Stomach (tissue), 9 donors: ENCODE results near the gene IQCH. TPM values are rescaled to one million over a fixed set of nuclear protein-coding genes. Genes with fewer than 3 reads are reported as not detected.

Experiments
- DNase-seq, 2 donors: peaks; one replicate each; pipeline versions ENCODE4 v3.0.0 to v3.0.0-alpha.2; 2013 to 2019
- H3K27ac ChIP-seq, 5 donors: fragments of 200-600 bp in 4 of 5; sonication (generic) in 4 of 5; one replicate each; pipeline ENCODE4 v1.5.1; 2013 to 2019; ENCODE audit warnings: mild to moderate bottlenecking in 1 of 5, moderate library complexity in 1 of 5
- H3K27me3 ChIP-seq, 3 donors: fragments of 200-600 bp; sonication (generic); one replicate each; pipeline ENCODE4 v1.5.1; 2017 to 2019; ENCODE audit warnings: mixed run types in 1 of 3
- H3K36me3 ChIP-seq, 4 donors: fragments of 200-600 bp; sonication (generic); 1 replicate in 3 of 4; 2 replicates in 1 of 4; pipeline ENCODE4 v1.5.1; 2016 to 2019
- H3K4me1 ChIP-seq, 4 donors: fragments of 200-600 bp; sonication (generic); one replicate each; pipeline ENCODE4 v1.5.1; 2016 to 2019
- H3K4me3 ChIP-seq, 4 donors: fragments of 200-600 bp; sonication (generic) in 3 of 4; one replicate each; pipeline ENCODE4 v1.5.1; 2016 to 2019; ENCODE audit warnings: mild to moderate bottlenecking in 1 of 4
- H3K9me3 ChIP-seq, 4 donors: fragments of 200-600 bp; sonication (generic); one replicate each; pipeline ENCODE4 v1.5.1; 2016 to 2019
- CTCF ChIP-seq, 7 experiments: fragments of 450-650 bp in 4 of 7; fragments of 200-600 bp in 3 of 7; sonication (generic) in 3 of 7; IDR thresholded peaks; one replicate each; pipeline ENCODE4 v1.5.1; 2016 to 2019; ENCODE audit warnings: antibody characterized with exemption in 7 of 7, control low read depth in 2 of 7, mild to moderate bottlenecking in 1 of 7
- EP300 ChIP-seq: sonication (generic); formaldehyde crosslinking; IDR thresholded peaks from one replicate; pipeline ENCODE4 v1.6.1; 2017; ENCODE audit warnings: antibody characterized with exemption
- POLR2A ChIP-seq, 4 donors: fragments of 450-650 bp; IDR thresholded peaks; one replicate each; pipeline ENCODE4 v1.6.1; 2016; ENCODE audit warnings: antibody characterized with exemption in 4 of 4, control low read depth in 2 of 4, mild to moderate bottlenecking in 1 of 4, moderate library complexity in 1 of 4
- POLR2AphosphoS5 ChIP-seq, 3 donors: sonication (generic); formaldehyde crosslinking; IDR thresholded peaks; one replicate each; pipeline ENCODE4 v1.6.1; 2016; ENCODE audit warnings: antibody characterized with exemption in 3 of 3
- WGBS, 5 donors: extraction: QIAGEN DNeasy Blood & Tissue Kit in 3 of 5; methylation state at CpG; one replicate each; pipeline versions ENCODE4 v1.1.5 to v1.1.7; 2013 to 2018; 5-methylcytosine and 5-hydroxymethylcytosine counted together
- intact Hi-C: fragments of 100-400 bp; cut with DNase I; formaldehyde crosslinking; loops from one replicate; pipeline ENCODE4 v1.15.1; 2023; ENCODE audit warnings: low total_unique reads
- polyA plus RNA-seq, 3 donors: library from polyadenylated mRNA; stranded (reverse); fragments of 200-250 nt; gene quantifications; one replicate each; pipeline ENCODE4 v1.2.3, GENCODE V29; 2013
- total RNA-seq, 5 donors: library from RNA; depleted of rRNA; stranded (reverse); fragments of >200 nt; gene quantifications; one replicate each; pipeline versions ENCODE4 v1.1.0 to v1.2.3, GENCODE V29; 2014 to 2016
- donor health status: healthy with polysubstance abuse.
- donor health status: Bipolar disorder and iron deficiency.
- donor health status: healthy.

IQCH gene
- total and polyA plus RNA-seq, 8 donors, result 0.25 to 9.4 (median 1.7) TPM; not detected in 1

GRCh38 chr15:67495585-67495984 lies 241.0 kb downstream of the IQCH start:
- 89 to 96% (median 93%) methylated on average over 1 of the region's 1 CpG for WGBS, 5 donors
- DNase-seq, result no peak
- intact Hi-C loops, result no loop called here
- Histone ChIP-seq H3K4me1 (no peaks in the 10 kb centered on the region), H3K27ac (no peak overlapping the region), H3K9me3 (no peaks in the 10 kb centered on the region), H3K27me3 (no peaks in the 10 kb centered on the region), H3K36me3 (no peaks in the 10 kb centered on the region), H3K4me3 (no peak overlapping the region)
- no peak for TF ChIP-seq EP300
- TF ChIP-seq POLR2A (IDR thresholded peaks at IDR 0.05), result no peak
- no peak for TF ChIP-seq CTCF (IDR thresholded peaks at IDR 0.05)
- no peak for TF ChIP-seq POLR2AphosphoS5 (IDR thresholded peaks at IDR 0.05)

DNA sequence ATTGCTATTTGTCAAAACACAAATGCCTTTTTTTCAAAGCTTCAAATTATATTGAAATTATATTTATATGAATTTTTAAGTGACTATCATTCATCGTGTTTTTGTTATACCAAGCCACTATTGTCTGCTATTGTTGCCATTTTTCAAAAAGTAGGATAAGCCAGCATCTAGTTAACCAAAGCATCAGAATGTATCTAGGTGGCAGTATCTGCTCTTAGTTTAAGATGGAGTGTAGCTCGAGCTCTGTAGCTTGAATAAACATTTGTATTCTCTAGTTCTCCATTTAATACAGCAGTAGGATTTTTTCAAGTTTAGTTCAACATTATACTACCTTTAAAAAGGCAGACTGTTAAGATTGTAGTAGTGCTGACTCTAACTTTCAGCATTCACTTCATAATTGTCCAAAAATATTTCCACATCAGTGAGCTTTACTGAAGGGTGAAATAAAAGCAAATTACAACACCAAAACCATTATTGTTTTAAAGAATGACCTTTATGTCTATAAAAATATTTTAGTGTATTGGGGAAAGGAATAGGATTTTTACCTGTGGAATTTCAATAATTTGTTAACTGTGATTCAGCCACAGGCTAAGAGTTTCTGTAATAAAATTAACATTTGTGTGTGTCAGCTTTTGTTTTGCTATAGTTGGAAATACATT lies 246.7 kb downstream of the IQCH start:
- H3K9me3 ChIP-seq, result no peaks in the 10 kb centered on the region
- DNase-seq, result peak in 1 of 2 donors; percentile 60
- H3K4me3 ChIP-seq, result no peak overlapping the region
- intact Hi-C loops, result no loop called here
- H3K27me3 ChIP-seq, result no peaks in the 10 kb centered on the region
- WGBS, 5 donors, result 9 to 23% (median 19%) methylated on average over 2 of the region's 2 CpGs
- TF ChIP-seq POLR2AphosphoS5 (IDR thresholded peaks at IDR 0.05), result no peak
- TF ChIP-seq CTCF (IDR thresholded peaks at IDR 0.05), result peak in 1 of 7 experiments; percentile 14
- H3K4me1 ChIP-seq, result no peaks in the 10 kb centered on the region
- no peak overlapping the region for H3K27ac ChIP-seq
- no peaks in the 10 kb centered on the region for H3K36me3 ChIP-seq

DNA sequence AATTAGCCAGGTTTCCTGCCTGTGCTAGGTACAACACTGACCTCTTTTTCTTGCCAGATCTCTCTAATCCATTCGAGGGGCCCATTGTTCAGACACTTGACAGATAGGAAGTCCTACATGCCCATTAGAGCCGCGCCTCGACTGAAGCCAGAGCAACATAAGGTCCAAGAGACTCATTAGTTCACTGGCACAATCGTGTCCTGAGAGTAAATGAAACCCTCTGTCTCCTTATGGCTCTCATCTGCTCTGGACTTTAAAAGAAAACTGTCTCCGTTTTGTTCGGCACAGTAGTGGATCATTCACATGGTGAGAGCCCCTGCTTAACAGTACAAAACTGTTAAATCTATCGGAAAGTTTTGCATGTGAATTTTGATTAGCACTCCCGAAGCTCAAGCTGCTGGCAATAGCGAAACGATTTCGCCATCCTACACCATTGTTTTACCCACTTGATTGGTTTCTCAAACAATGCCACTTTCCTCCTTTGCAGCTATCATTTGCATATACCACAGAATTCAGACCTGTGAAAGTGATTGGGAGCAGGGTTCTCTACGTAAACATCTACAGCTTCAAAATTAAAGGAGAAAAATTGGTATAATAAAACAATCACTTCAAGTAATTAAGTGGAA lies 247.4 kb downstream of the IQCH start:
- H3K27ac ChIP-seq, result no peak overlapping the region
- 59 to 67% (median 62%) methylated on average over 13 of the region's 13 CpGs for WGBS, 5 donors
- H3K36me3 ChIP-seq, result no peaks in the 10 kb centered on the region
- no peaks in the 10 kb centered on the region for H3K9me3 ChIP-seq
- H3K4me3 ChIP-seq, result no peak overlapping the region
- H3K4me1 ChIP-seq, result no peaks in the 10 kb centered on the region
- no peak for TF ChIP-seq EP300
- no peak for TF ChIP-seq POLR2AphosphoS5 (IDR thresholded peaks at IDR 0.05)
- no peak for TF ChIP-seq POLR2A (IDR thresholded peaks at IDR 0.05)
- no peak for TF ChIP-seq CTCF (IDR thresholded peaks at IDR 0.05)
- peak in 1 of 2 donors; percentile 17 for DNase-seq
- intact Hi-C loops, result no loop called here
- no peaks in the 10 kb centered on the region for H3K27me3 ChIP-seq

- Histone ChIP-seq H3K9me3 (no peaks in the 10 kb centered on the region), H3K27me3 (no peaks in the 10 kb centered on the region), H3K36me3 (no peaks in the 10 kb centered on the region), H3K4me1 (no peaks in the 10 kb centered on the region), H3K27ac (no peak overlapping the region), H3K4me3 (no peak overlapping the region)
- intact Hi-C loops, result no loop called here
- TF ChIP-seq CTCF (IDR thresholded peaks at IDR 0.05) (no peak), POLR2A (IDR thresholded peaks at IDR 0.05) (no peak), EP300 (no peak), POLR2AphosphoS5 (IDR thresholded peaks at IDR 0.05) (no peak)
- no peak for DNase-seq
- WGBS, 5 donors, result 93 to 96% (median 95%) methylated on average over 6 of the region's 6 CpGs
Measured at GRCh38 chr15:67504056-67504455, 249.5 kb downstream of the IQCH start.
